HG02763 (cell line): ENCODE results near the gene TBXAS1.

Experiments used
- ATAC-seq: cut with Tn5 transposase; IDR thresholded peaks from one replicate; pipeline ENCODE4 v1.9.1; 2021; ENCODE audit warnings: mild to moderate bottlenecking, moderate library complexity; ENCODE audit not compliant: unreplicated experiment

Gene TBXAS1

DNA sequence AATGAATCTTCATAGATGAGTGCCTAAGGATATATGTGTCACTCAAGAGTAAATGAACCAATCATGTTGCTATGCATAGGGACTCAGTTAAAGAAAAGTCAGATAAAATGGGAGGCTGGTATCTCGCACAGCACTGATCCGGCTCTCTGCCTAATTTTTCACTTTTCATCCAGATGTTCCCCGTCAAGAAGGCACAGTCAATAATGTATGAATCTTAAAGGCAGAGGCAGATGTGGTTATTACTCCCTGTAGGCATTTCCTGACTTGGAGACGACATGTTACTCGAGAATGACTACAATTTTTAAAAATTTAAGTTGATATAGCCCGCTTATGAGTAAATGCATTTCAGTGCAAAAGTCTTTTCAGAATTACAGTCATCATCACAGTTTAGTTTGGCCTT, 113.6 kb downstream of the TBXAS1 start:
- no peak for ATAC-seq

DNA sequence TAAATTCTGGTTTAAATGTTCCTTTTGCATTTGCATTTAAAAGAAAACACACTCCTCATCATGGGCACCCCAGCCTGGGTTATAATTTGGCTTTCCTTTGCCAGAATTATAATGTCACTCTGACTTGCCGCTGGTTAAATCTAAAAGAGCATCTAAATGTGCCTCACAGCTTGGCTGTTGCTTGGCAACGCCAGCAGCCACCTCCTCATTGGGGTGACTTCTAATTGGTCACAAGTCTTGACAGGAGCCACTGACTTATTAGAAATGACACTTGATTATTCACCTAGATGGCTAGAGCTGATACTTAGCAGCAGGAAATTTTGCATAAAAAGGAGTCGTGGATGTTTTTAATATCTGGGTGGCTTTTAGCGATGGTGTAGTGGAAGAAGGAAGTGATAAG, 114.3 kb downstream of the TBXAS1 start:
- no peak for ATAC-seq

DNA sequence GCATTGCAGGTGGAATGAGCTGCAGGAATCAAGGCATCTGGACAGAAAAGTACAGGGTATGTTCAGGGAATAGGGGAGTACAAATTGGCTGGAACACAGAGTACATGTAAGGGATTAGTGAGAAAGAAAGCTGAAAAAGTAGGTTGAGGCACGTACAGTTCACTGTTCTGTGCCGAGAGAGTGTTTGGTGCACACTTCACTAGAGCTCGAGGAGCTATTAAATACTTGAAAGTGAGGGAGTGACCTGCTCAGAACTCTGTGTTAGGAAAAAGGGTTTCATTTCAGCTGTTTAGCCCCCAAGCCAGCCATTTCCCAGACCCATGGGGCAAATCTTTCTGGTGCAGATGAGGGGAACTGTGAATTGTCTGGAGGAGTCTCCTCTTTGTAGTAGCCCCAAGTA, 115.2 kb downstream of the TBXAS1 start:
- ATAC-seq: no peak

DNA sequence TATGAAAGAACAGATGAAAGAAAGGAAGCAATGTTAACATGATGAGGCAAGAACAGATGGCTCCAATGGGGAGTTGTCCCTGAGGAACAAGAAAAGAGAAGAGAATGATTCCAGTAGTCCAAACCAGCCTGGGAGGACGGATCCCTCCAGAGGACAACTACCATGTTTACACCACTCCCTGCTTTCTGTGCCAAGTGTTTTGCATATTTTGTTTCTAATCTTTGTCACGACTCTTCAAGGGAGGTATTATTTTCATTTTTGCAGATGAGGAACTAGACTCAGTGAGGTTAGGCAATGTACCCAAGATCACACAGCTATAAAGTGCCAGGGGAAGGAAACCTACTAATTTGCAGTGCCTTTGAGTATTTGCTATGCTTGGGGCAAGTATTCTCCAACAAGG, 117.5 kb downstream of the TBXAS1 start:
- ATAC-seq: no peak

GRCh38 chr7:139947021-139947420, 118.0 kb downstream of the TBXAS1 start:
- no peak for ATAC-seq

- ATAC-seq: no peak
Measured at GRCh38 chr7:139948167-139948566, 119.1 kb downstream of the TBXAS1 start.

- ATAC-seq: no peak
Measured at GRCh38 chr7:139948587-139949335, 119.7 kb downstream of the TBXAS1 start.

DNA sequence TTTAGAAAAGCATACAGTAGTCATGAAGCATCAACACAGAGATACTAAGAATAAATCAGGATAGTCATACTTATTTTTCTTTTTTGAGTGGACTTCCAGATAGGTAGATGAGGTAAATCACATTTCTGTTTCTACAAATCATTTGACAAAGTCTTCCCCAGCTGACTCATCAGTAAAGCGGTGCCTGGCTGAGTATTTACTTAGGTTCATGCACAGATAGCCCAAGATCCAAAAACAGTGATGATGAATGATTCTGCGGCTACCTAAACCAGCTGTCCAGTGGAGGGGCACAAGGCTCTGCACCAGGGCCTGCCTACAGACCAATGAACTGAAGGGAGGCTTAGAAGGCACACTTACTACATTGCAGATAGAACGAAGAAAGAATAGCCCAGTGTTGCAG, 120.6 kb downstream of the TBXAS1 start:
- ATAC-seq: no peak

DNA sequence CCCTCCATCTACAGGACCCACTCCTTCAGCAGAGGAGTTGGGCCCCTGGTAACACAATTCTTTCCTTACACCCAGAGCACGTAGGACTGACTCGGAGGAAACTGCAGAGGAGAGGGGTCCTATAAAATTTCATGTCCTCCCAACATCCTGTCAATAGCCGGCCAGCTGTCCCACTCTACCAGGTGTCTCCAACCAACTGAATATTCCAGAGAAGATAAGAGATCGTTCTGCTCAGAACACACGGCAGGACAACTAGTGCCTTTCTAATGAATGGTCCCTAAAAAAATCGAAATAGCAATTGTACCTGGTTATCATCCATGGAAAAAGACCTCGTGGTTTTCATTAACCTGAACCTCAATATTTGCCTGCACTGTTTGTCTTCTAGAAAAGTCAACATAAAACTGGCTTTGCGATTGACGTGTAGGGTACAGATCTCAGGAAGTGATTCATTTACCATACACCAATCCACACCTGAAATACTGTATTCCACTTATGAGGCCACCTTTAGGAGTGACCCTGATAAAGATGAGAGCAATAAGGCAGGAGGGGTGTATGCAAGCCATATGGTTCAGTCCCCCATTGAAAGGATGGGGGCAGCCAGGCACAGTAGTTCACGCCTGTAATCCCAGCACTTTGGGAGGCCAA, 121.9 kb downstream of the TBXAS1 start:
- ATAC-seq: no peak

DNA sequence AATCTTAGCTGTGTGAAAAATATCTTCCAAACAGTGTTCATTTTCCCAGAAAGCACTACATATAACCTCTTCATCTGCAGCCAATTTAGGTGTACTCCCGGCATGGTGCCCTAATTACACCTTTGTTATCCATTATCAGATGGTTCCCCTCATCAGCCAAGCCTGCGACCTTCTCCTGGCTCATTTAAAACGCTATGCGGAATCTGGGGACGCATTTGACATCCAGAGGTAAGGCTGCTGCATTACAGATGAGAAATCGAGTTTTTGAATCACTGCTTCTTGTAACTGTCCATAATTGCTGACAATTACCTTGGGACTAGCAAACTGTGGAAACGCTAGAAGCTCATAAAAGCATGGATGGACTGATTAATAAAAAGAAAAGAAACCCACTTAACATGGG, 124.2 kb downstream of the TBXAS1 start:
- ATAC-seq: no peak

GRCh38 chr7:139955109-139955820, 126.2 kb downstream of the TBXAS1 start:
- ATAC-seq: no peak

DNA sequence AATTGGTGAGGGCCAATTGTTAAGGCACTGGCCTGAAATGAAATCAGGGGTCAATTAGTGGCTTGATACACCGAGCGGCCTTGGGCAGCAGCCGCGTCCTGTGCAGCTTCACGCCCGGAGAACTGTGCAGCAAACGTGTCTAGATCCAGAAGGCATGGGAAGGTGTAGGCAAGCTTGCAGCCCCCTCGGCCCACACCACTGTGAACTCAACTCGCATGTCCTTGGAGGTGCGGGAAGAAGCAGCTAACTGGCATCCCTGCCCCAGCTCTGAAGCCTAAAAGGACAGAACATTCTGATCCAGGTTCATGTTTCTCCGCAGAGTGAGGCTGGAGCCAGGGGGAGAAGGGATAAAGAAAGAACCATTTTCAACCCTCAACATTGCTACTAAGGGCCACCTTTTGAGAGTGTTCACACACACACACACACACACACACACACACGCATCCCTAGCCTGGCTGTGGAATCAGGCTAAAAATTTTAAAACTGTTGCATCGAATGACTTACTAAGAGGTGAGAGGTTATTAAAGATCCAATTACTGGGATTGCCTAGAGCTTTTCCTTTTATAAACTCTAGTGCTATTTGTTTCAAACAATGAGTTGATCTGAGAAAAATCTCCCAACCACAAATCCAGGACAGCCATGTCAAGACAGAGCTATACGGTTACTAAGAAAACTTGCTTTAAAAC, 129.7 kb downstream of the TBXAS1 start:
- ATAC-seq: no peak

DNA sequence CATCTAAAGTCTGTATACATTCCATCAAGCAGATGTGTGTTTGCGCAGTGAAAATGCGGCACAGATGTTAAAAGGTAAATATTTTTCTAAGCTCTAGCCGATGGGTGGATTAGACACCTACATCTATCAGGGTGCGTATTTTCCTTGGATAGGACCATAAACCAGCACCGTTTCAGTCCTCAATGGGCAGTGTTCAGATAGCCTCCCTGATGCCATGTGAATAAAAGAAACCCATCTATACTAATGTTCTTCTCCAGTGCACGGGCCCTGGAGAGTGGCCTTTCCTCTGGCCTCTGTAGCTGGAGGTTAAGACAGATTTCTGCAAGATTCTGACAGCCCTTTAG, 130.2 kb downstream of the TBXAS1 start:
- ATAC-seq: no peak

- no peak for ATAC-seq
Measured at GRCh38 chr7:139959718-139960117, 130.7 kb downstream of the TBXAS1 start.

DNA sequence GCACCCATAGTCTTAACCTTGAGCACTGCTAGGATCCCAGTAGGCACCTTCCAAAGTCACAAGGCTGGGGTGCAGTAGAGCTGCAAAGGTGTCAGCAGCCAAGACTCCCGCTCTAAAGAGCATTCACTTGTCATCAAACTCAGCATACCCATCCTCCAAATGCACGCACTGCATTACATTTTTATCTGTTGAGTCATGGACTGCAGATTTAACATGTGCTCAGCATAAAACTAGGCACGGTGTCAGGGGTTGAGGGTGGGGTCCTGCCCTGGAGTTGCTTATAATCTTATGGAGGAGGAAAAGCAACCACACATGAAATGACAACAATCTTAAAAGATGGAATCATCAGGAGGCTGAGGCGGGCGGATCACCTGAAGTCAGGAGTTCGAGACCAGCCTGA, 131.1 kb downstream of the TBXAS1 start:
- no peak for ATAC-seq

GRCh38 chr7:139965942-139966628, 137.0 kb downstream of the TBXAS1 start:
- no peak for ATAC-seq

DNA sequence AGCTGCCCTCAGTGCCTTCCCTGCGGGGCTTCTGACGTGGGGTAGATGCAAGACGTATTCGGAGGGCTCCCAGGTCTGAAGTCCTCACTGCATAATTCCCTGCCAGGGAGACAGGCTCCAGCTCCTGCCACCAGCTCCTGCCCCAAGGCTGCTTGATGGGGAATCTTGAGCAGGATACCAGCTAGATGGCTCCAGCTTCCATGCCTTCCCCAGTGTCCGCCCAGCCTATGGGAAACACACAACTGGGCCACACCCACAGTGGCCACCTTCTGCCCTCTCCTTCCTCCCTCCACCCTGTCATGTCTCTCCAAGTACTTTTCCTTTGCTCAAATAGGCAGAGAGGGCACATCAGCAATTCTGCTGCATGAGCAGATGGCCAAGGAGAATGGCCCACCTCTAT, 137.9 kb downstream of the TBXAS1 start:
- no peak for ATAC-seq

DNA sequence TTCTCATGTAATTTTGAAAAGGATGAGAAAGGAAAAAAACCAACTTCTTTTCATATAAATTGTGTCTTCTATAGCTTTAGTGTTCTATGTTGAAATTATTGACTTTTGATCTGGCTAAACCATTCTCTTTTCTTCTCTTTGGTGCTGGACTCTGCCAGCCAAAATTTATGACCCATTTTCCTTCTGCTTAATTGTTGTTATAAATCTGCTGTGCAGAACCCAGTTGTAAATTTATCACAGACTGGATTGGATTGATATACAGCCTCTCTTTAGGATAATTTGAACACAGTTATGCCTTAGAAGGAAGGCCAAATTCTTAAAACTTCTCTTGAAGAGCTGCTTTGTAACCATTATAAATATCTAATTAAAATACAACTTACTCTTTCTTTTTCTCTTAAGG, 139.9 kb downstream of the TBXAS1 start:
- no peak for ATAC-seq

GRCh38 chr7:139972029-139972428, 143.0 kb downstream of the TBXAS1 start:
- ATAC-seq: no peak

- ATAC-seq: no peak
Measured at GRCh38 chr7:139973101-139974050, 144.3 kb downstream of the TBXAS1 start.
